HG03432 (cell line): ENCODE data around the gene PDIA5.

ENCODE experiments used
- ATAC-seq: cut with Tn5 transposase; IDR thresholded peaks from one replicate; pipeline ENCODE4 v1.9.1; 2021; ENCODE audit warnings: mild to moderate bottlenecking, moderate library complexity; ENCODE audit not compliant: unreplicated experiment

Gene PDIA5

GRCh38 chr3:123161167-123161566 is 94.3 kb downstream of the PDIA5 start:
- ATAC-seq = no peak

- no peak for ATAC-seq
Measured at GRCh38 chr3:123163141-123163540, 96.3 kb downstream of the PDIA5 start.

- no peak for ATAC-seq
Measured at GRCh38 chr3:123165163-123165562, 98.3 kb downstream of the PDIA5 start.

- no peak for ATAC-seq
Measured at GRCh38 chr3:123167686-123168085, 100.9 kb downstream of the PDIA5 start.

GRCh38 chr3:123168122-123168521 is 101.3 kb downstream of the PDIA5 start:
- ATAC-seq = no peak

- ATAC-seq = no peak
Measured at GRCh38 chr3:123168605-123169004, 101.8 kb downstream of the PDIA5 start.

- no peak for ATAC-seq
Measured at GRCh38 chr3:123169492-123169929, 102.7 kb downstream of the PDIA5 start.

- ATAC-seq = no peak
Measured at GRCh38 chr3:123169930-123170329, 103.1 kb downstream of the PDIA5 start.

- ATAC-seq = no peak
Measured at GRCh38 chr3:123180791-123181190, 114.0 kb downstream of the PDIA5 start.

GRCh38 chr3:123186695-123187094 is 119.9 kb downstream of the PDIA5 start:
- no peak for ATAC-seq

GRCh38 chr3:123188058-123188457 is 121.2 kb downstream of the PDIA5 start:
- no peak for ATAC-seq

- no peak for ATAC-seq
Measured at GRCh38 chr3:123193448-123194101, 126.8 kb downstream of the PDIA5 start.

- no peak for ATAC-seq
Measured at GRCh38 chr3:123194552-123194951, 127.7 kb downstream of the PDIA5 start.

GRCh38 chr3:123198372-123198771 is 131.5 kb downstream of the PDIA5 start:
- ATAC-seq = no peak

- no peak for ATAC-seq
Measured at GRCh38 chr3:123201223-123201556, 134.4 kb downstream of the PDIA5 start.

- peak; percentile 99 for ATAC-seq
Measured at GRCh38 chr3:123201557-123202427, 135.0 kb downstream of the PDIA5 start, which contains the start of gene SEC22A. TSS of gene SEC22A (plus strand) at chr3:123201943. CDS start at chr3:123209218, 7,275 bp downstream.

GRCh38 chr3:123202451-123202850 is 135.6 kb downstream of the PDIA5 start:
- ATAC-seq = no peak
